Neural progenitor cell (in vitro differentiated cells): ENCODE data around the gene ARHGAP23.

Experiments
- EZH2 ChIP-seq: fragments of 200-600 bp; sonication (generic); IDR thresholded peaks from 2 replicates; pipeline ENCODE4 v1.6.1; 2017; ENCODE audit warnings: antibody characterized with exemption, mild to moderate bottlenecking, moderate library complexity
- EZH2phosphoT487 ChIP-seq: fragments of 200-600 bp; sonication (generic); IDR thresholded peaks from 2 replicates; pipeline ENCODE4 v1.6.1; 2017; ENCODE audit warnings: antibody characterized with exemption
- TF ChIP-seq, protein P1 (sequence below): fragments of 200-600 bp; sonication (generic); IDR thresholded peaks from 2 replicates; pipeline ENCODE4 v1.5.1; 2017; ENCODE audit warnings: antibody characterized with exemption, mild to moderate bottlenecking

DNA sequence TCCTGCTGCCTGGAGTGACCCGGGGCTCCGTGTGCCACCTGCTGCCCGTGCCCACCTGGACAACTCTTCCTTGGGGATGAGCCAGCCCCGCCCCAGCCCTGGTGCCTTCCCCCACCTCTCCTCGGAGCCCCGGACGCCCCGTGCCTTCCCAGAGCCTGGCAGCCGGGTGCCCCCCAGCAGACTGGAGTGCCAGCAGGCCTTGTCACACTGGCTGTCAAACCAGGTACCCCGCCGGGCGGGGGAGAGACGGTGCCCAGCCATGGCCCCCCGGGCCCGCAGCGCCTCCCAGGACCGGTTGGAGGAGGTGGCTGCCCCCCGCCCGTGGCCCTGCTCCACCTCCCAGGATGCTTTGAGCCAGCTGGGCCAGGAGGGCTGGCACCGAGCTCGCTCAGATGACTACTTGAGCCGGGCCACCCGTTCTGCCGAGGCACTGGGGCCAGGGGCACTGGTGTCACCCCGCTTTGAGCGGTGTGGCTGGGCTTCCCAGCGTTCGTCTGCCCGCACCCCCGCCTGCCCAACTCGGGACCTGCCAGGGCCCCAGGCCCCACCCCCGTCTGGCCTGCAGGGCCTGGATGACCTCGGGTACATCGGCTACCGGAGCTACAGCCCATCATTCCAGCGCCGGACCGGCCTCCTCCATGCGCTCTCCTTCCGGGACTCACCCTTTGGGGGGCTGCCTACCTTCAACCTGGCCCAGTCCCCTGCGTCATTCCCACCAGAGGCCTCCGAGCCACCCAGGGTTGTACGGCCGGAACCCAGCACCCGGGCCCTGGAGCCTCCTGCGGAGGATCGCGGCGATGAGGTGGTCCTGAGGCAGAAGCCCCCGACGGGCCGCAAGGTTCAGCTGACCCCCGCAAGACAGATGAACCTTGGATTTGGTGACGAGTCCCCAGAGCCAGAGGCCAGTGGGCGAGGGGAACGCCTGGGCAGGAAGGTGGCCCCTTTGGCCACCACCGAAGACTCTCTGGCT is 38.4 kb downstream of the ARHGAP23 start:
- TF ChIP-seq, protein P1, sequence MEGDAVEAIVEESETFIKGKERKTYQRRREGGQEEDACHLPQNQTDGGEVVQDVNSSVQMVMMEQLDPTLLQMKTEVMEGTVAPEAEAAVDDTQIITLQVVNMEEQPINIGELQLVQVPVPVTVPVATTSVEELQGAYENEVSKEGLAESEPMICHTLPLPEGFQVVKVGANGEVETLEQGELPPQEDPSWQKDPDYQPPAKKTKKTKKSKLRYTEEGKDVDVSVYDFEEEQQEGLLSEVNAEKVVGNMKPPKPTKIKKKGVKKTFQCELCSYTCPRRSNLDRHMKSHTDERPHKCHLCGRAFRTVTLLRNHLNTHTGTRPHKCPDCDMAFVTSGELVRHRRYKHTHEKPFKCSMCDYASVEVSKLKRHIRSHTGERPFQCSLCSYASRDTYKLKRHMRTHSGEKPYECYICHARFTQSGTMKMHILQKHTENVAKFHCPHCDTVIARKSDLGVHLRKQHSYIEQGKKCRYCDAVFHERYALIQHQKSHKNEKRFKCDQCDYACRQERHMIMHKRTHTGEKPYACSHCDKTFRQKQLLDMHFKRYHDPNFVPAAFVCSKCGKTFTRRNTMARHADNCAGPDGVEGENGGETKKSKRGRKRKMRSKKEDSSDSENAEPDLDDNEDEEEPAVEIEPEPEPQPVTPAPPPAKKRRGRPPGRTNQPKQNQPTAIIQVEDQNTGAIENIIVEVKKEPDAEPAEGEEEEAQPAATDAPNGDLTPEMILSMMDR = no peak
- TF ChIP-seq EZH2 = no peak
- no peak for TF ChIP-seq EZH2phosphoT487
